GM23248 (cell line): ENCODE data around the gene UBAP2. TPM values are rescaled to one million over a fixed set of nuclear protein-coding genes. Genes with fewer than 3 reads are reported as not detected.
A peak's percentile ranks its signal among the peaks of the same experiment; 100 is the strongest.

ENCODE experiments used
- DNase-seq: peaks from one replicate; pipeline ENCODE4 v3.0.0-alpha.2; 2015
- H2AFZ ChIP-seq: fragments of 200-600 bp; sonication (generic); 2 replicates; pipeline ENCODE4 v1.6.1; 2016; ENCODE audit warnings: antibody characterized with exemption
- H3F3A ChIP-seq: fragments of 200-600 bp; sonication (generic); 2 replicates; pipeline ENCODE4 v1.6.1; 2016; ENCODE audit warnings: mild to moderate bottlenecking, antibody characterized with exemption, mixed run types; ENCODE audit not compliant: insufficient read depth
- H3K27ac ChIP-seq: fragments of 200-600 bp; sonication (generic); 2 replicates; pipeline ENCODE4 v1.5.1; 2016; ENCODE audit warnings: mild to moderate bottlenecking
- H3K27me3 ChIP-seq: fragments of 200-600 bp; sonication (generic); replicated peaks from 2 replicates; pipeline ENCODE4 v1.6.1; 2016; ENCODE audit warnings: mild to moderate bottlenecking; ENCODE audit not compliant: insufficient read depth
- H3K36me3 ChIP-seq: fragments of 200-600 bp; sonication (generic); 2 replicates; pipeline ENCODE4 v1.6.1; 2016; ENCODE audit warnings: low read depth, mild to moderate bottlenecking
- H3K4me1 ChIP-seq: fragments of 200-600 bp; sonication (generic); 2 replicates; pipeline ENCODE4 v1.6.1; 2016; ENCODE audit warnings: mild to moderate bottlenecking; ENCODE audit not compliant: insufficient read depth
- H3K4me2 ChIP-seq: fragments of 200-600 bp; sonication (generic); one replicate; pipeline ENCODE4 v1.6.1; 2016; ENCODE audit warnings: mild to moderate bottlenecking; ENCODE audit not compliant: unreplicated experiment
- H3K4me3 ChIP-seq: fragments of 200-600 bp; sonication (generic); 2 replicates; pipeline ENCODE4 v1.5.1; 2016; ENCODE audit warnings: mild to moderate bottlenecking
- H3K79me2 ChIP-seq: fragments of 200-600 bp; sonication (generic); 2 replicates; pipeline ENCODE4 v1.6.1; 2016; ENCODE audit warnings: mild to moderate bottlenecking; ENCODE audit not compliant: insufficient read depth
- H3K9ac ChIP-seq: fragments of 200-600 bp; sonication (generic); 2 replicates; pipeline ENCODE4 v1.6.1; 2016; ENCODE audit warnings: mild to moderate bottlenecking
- H3K9me2 ChIP-seq: fragments of 200-600 bp; sonication (generic); 2 replicates; pipeline ENCODE4 v1.6.1; 2016; ENCODE audit warnings: mixed run types, mild to moderate bottlenecking, moderate library complexity; ENCODE audit not compliant: insufficient read depth
- H3K9me3 ChIP-seq: fragments of 200-600 bp; sonication (generic); one replicate; pipeline ENCODE4 v1.6.1; 2017; ENCODE audit warnings: low read depth
- H4K20me1 ChIP-seq: fragments of 200-600 bp; sonication (generic); 2 replicates; pipeline ENCODE4 v1.6.0; 2016; ENCODE audit not compliant: insufficient read depth
- EZH2 ChIP-seq: fragments of 200-600 bp; sonication (generic); IDR thresholded peaks from 2 replicates; pipeline ENCODE4 v1.6.1; 2018; ENCODE audit warnings: antibody characterized with exemption, mild to moderate bottlenecking; ENCODE audit not compliant: insufficient read depth, poor library complexity, severe bottlenecking
- EZH2phosphoT487 ChIP-seq: fragments of 200-600 bp; sonication (generic); IDR thresholded peaks from 2 replicates; pipeline ENCODE4 v1.6.1; 2018; ENCODE audit warnings: antibody characterized with exemption, moderate library complexity, mild to moderate bottlenecking, low read depth; ENCODE audit not compliant: insufficient read depth
- WGBS, 2 experiments: methylation state at CpG; one replicate each; pipeline ENCODE4 v1.1.6; 2015 to 2017; ENCODE audit warnings: low lambda C conversion rate in 2 of 2, low coverage in 1 of 2; ENCODE audit errors: missing lambda C conversion rate in 2 of 2; 5-methylcytosine and 5-hydroxymethylcytosine counted together
- in situ Hi-C: fragments of 300-500 bp; cut with MboI; formaldehyde crosslinking; loops from 2 replicates; pipeline ENCODE4 v1.15.0; 2020
- polyA plus RNA-seq: library from polyadenylated mRNA; unstranded; fragments of >200 nt; fragmentation: Nextera tagmentation; extraction: Ambion mirVana; gene quantifications from 2 replicates; pipeline ENCODE4 v1.2.1, GENCODE V29; 2016
- total RNA-seq: library from RNA; depleted of rRNA; stranded (reverse); fragments of >200 nt; shearing (Covaris generic); gene quantifications from 2 replicates; pipeline ENCODE4 v1.2.3, GENCODE V29; 2014; rRNA removed

Gene UBAP2
- total RNA-seq (13.0 and 13.3 TPM in 2 replicates), polyA plus RNA-seq (12.5 and 13.9 TPM in 2 replicates)

- Histone ChIP-seq H2AFZ (peak within 1 kb of the TSS; percentile 89), H3K4me2 (peak within 1 kb of the TSS; percentile 93), H3K4me1 (peaks cover 17% of the 10 kb centered on the region), H3F3A (no peaks in the 10 kb centered on the region), H4K20me1 (0 out of 2 replicates have a peak, but pooled peaks cover 8% of the 10 kb centered on the region), H3K36me3 (no peaks in the 10 kb centered on the region), H3K79me2 (peaks cover 47% of the 10 kb centered on the region), H3K9me2 (no peaks in the 10 kb centered on the region), H3K9me3 (no peaks in the 10 kb centered on the region), H3K27ac (peak within 1 kb of the TSS; percentile 90), H3K4me3 (peak within 1 kb of the TSS; percentile 82), H3K27me3 (no peaks in the 10 kb centered on the region), H3K9ac (peak within 1 kb of the TSS; percentile 87)
- DNase-seq, result peak; percentile 99
- 1% methylated on average over 54 to 68 of the region's 70 CpGs for WGBS, 2 experiments
- no peak for TF ChIP-seq EZH2
- no peak for TF ChIP-seq EZH2phosphoT487
- in situ Hi-C loops, result no loop called here
These were observed at the start of gene UBAP2 for GRCh38 chr9:34048727-34049629. UBAP2 (minus strand) TSS chr9:34048887; CDS start chr9:34017148, 31,739 bp downstream.

- TF ChIP-seq EZH2phosphoT487, result no peak
- TF ChIP-seq EZH2, result no peak
- no peaks in the 10 kb centered on the region for H4K20me1 ChIP-seq
- no peaks in the 10 kb centered on the region for H3K9me2 ChIP-seq
- H3K4me3 ChIP-seq, result no peak overlapping the region
- no peak overlapping the region for H2AFZ ChIP-seq
- H3K79me2 ChIP-seq, result no peaks in the 10 kb centered on the region
- 87 to 89% methylated on average over 5 of the region's 5 CpGs for WGBS, 2 experiments
- H3K9ac ChIP-seq, result no peak overlapping the region
- H3K4me1 ChIP-seq, result no peaks in the 10 kb centered on the region
- in situ Hi-C loops, result no loop called here
- no peaks in the 10 kb centered on the region for H3K27me3 ChIP-seq
- H3K36me3 ChIP-seq, result peaks cover 48% of the 10 kb centered on the region
- no peak overlapping the region for H3K27ac ChIP-seq
- H3F3A ChIP-seq, result no peaks in the 10 kb centered on the region
- no peaks in the 10 kb centered on the region for H3K9me3 ChIP-seq
- no peak for DNase-seq
- H3K4me2 ChIP-seq, result no peak overlapping the region
These were observed 49.6 kb upstream of the UBAP2 start for GRCh38 chr9:34098307-34098706.

- H3K9me3 ChIP-seq, result no peaks in the 10 kb centered on the region
- DNase-seq, result no peak
- H3K9ac ChIP-seq, result no peak overlapping the region
- no peaks in the 10 kb centered on the region for H3K4me1 ChIP-seq
- WGBS, 2 experiments, result 95 to 100% methylated on average over 1 of the region's 1 CpG
- H3K9me2 ChIP-seq, result no peaks in the 10 kb centered on the region
- no peak overlapping the region for H3K4me2 ChIP-seq
- no peaks in the 10 kb centered on the region for H4K20me1 ChIP-seq
- no peak overlapping the region for H3K27ac ChIP-seq
- no peaks in the 10 kb centered on the region for H3K79me2 ChIP-seq
- TF ChIP-seq EZH2 (no peak), EZH2phosphoT487 (no peak)
- H3F3A ChIP-seq, result no peaks in the 10 kb centered on the region
- no peak overlapping the region for H2AFZ ChIP-seq
- H3K4me3 ChIP-seq, result no peak overlapping the region
- no peaks in the 10 kb centered on the region for H3K27me3 ChIP-seq
- in situ Hi-C loops, result no loop called here
- H3K36me3 ChIP-seq, result peaks cover 49% of the 10 kb centered on the region; the same call in 1 of the 2 replicates
These were observed 49.2 kb upstream of the UBAP2 start for GRCh38 chr9:34097865-34098264.

- Histone ChIP-seq H3K4me1 (no peaks in the 10 kb centered on the region; the same call in 1 of the 2 replicates), H4K20me1 (no peaks in the 10 kb centered on the region), H3K4me3 (no peak overlapping the region), H3F3A (no peaks in the 10 kb centered on the region), H2AFZ (no peak overlapping the region), H3K9me2 (no peaks in the 10 kb centered on the region), H3K4me2 (no peak overlapping the region), H3K79me2 (no peaks in the 10 kb centered on the region), H3K27me3 (no peaks in the 10 kb centered on the region), H3K27ac (no peak overlapping the region), H3K9ac (no peak overlapping the region), H3K9me3 (no peaks in the 10 kb centered on the region), H3K36me3 (peaks cover 48% of the 10 kb centered on the region; the same call in 1 of the 2 replicates)
- TF ChIP-seq EZH2phosphoT487 (no peak), EZH2 (no peak)
- in situ Hi-C loops, result no loop called here
- DNase-seq, result no peak
- 97% methylated on average over 4 of the region's 4 CpGs for WGBS, 2 experiments
These were observed 48.1 kb upstream of the UBAP2 start for GRCh38 chr9:34096751-34097150.
